ENCODE measurements around the gene PPP6R3. TPM values are rescaled to one million over a fixed set of nuclear protein-coding genes. Genes with fewer than 3 reads are reported as not detected.
"Not testable (repeated sequence)": the region's sequence is repeated elsewhere in the genome, so short reads cannot be mapped to it uniquely, and the experiment has no call there.

Gene PPP6R3
- total and polyA plus RNA-seq, 2 experiments from 2014 or later = 41.9 to 118 TPM

DNA sequence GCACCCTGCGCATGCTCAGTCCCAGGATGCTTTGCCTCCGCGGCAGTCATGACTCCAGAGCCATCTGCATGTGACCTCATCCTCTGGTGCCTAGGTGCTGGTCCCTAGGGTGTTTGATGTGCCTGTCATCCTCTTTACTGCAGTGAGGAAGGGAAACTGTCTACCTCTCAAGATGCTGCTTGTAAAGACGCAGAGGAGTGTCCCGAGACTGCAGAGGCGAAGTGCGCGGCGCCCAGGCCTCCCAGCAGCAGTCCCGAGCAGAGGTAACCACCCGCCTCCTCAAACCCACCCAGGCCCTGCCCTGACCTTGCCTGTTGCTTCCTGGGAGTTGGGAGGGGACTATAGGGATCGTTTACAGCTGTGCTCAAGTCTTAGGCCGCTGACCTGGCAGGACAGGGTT lies 149.2 kb downstream of the PPP6R3 start:
- no peak for DNase-seq (ENCODE audit: low read depth in 1 of 2, low spot score in 1 of 2)
- H3K36me3 ChIP-seq = peaks cover 52% of the 10 kb centered on the region
- H3K9me3 ChIP-seq (ENCODE audit: low read depth) = no peaks in the 10 kb centered on the region
- TF ChIP-seq, protein P1, sequence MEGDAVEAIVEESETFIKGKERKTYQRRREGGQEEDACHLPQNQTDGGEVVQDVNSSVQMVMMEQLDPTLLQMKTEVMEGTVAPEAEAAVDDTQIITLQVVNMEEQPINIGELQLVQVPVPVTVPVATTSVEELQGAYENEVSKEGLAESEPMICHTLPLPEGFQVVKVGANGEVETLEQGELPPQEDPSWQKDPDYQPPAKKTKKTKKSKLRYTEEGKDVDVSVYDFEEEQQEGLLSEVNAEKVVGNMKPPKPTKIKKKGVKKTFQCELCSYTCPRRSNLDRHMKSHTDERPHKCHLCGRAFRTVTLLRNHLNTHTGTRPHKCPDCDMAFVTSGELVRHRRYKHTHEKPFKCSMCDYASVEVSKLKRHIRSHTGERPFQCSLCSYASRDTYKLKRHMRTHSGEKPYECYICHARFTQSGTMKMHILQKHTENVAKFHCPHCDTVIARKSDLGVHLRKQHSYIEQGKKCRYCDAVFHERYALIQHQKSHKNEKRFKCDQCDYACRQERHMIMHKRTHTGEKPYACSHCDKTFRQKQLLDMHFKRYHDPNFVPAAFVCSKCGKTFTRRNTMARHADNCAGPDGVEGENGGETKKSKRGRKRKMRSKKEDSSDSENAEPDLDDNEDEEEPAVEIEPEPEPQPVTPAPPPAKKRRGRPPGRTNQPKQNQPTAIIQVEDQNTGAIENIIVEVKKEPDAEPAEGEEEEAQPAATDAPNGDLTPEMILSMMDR (IDR thresholded peaks at IDR 0.05; ENCODE audit: low read depth, low read length) = no peak
- H3K27ac ChIP-seq = peak overlapping the region; percentile 42
- H3K27me3 ChIP-seq = no peaks in the 10 kb centered on the region
- no peak overlapping the region for H3K4me3 ChIP-seq
- H3K4me1 ChIP-seq (ENCODE audit: low read depth) = peaks cover 9% of the 10 kb centered on the region

DNA sequence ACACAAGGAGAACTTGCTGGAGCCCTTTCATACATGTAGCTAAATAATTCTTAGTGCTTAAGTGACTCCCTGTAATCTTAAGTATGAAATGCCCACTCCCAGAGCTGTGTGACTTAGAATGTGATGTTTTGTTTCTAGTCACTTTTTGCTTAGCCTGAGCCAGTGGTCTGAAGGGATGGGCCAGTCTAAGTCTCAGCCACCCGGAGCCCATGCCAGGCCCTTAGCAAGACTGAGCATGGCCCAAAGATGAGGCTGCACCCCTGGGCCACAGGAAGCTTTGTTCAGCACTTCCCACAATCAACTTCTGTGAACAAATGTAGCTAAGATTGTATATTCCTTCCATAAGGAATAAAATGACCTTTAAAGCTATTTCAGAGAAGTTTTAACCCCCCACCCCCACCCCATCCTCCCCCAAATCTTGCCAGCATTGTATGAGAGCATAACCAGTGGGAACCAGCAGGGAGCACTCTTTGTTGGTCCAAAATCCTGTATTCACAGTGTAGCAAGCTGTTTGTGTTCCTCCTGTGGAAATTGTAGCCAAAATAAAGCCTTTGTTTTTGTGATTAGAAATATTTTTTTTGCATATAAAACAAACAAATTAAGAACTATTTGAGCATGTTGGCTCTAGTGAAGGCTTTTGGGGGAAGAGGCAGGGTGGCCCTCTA lies 150.0 kb downstream of the PPP6R3 start:
- H3K27ac ChIP-seq = peak overlapping the region; percentile 42
- peaks cover 44% of the 10 kb centered on the region for H3K36me3 ChIP-seq
- TF ChIP-seq, protein P1 (IDR thresholded peaks at IDR 0.05; ENCODE audit: low read depth, low read length) = peak; percentile 39
- peaks cover 9% of the 10 kb centered on the region for H3K4me1 ChIP-seq (ENCODE audit: low read depth)
- no peak overlapping the region for H3K4me3 ChIP-seq
- H3K27me3 ChIP-seq = no peaks in the 10 kb centered on the region
- DNase-seq (ENCODE audit: low read depth in 1 of 2, low spot score in 1 of 2) = peak in 1 of 2 donors; percentile 40
- H3K9me3 ChIP-seq (ENCODE audit: low read depth) = no peaks in the 10 kb centered on the region

DNA sequence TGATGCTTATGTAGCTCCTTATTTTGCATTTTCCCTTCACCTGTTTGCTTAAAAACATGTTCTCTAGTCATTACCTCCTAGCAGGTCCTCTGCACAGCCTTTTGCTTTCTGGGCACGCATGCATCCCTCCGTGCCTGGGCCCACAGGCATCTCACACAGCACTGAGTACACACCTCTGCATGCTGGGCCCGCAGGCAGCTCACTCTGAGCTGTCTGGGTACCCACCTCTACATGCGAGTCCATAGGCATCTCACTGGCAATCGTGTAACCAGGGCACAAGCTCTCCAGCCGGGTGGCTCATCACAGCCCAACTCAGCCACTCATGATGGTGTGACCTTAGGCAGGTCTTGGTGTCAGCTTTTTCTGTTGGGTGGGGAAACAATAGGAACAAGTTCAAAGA lies 155.1 kb downstream of the PPP6R3 start:
- Histone ChIP-seq H3K27me3 (no peaks in the 10 kb centered on the region), H3K4me1 (ENCODE audit: low read depth) (peaks cover 9% of the 10 kb centered on the region), H3K36me3 (peaks cover 10% of the 10 kb centered on the region), H3K9me3 (ENCODE audit: low read depth) (no peaks in the 10 kb centered on the region), H3K4me3 (no peak overlapping the region), H3K27ac (peak overlapping the region; percentile 33)
- DNase-seq (ENCODE audit: low read depth in 1 of 2, low spot score in 1 of 2) = no peak
- TF ChIP-seq, protein P1 (IDR thresholded peaks at IDR 0.05; ENCODE audit: low read depth, low read length) = no peak

DNA sequence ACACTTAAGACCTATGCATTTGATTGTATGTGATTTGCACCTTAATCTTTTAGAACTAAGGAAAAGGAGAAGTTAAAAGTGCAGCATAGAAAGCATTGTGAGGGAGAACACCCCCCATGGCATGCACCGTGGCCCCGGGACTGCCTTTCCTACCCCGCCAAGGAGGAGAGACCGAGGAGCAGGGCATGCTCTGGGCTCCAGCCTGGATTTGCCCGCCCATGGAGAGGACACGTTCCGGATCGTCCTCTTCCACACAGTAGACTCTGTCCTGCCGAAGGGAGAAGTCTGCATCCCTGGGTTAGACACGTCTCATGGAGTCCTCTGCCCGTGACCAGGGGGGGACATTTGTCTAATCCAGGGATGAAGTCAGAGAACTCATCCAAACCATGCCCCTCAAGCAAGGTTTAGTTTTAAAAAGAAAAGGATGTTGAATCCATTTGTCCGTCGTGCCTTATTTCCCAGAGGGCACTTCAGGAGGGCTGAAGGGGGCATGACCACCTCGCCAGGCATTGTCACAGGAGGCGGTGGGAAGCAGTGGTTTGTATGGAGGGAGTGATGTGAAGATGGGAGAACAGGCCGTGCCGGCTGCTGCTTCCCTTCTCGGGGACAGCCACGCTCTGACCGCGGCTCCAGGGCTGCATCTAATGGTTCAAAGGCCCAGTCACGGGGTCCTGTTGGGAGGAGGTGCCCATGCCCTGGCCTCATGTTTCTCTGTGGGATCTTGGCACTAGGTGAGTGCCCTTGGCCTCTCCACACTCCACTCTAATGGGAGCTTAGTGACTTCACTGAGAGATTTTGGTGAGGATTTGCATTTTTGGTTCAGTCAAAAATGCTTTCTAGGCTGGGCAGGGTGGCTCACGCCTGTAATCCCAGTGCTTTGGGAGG lies 157.6 kb downstream of the PPP6R3 start:
- Histone ChIP-seq H3K4me1 (ENCODE audit: low read depth) (no peaks in the 10 kb centered on the region), H3K4me3 (no peak overlapping the region), H3K36me3 (peaks cover 6% of the 10 kb centered on the region), H3K27ac (no peak overlapping the region), H3K9me3 (ENCODE audit: low read depth) (no peaks in the 10 kb centered on the region), H3K27me3 (no peaks in the 10 kb centered on the region)
- TF ChIP-seq, protein P1 (IDR thresholded peaks at IDR 0.05; ENCODE audit: low read depth, low read length) = no peak
- no peak for DNase-seq (ENCODE audit: low read depth in 1 of 2, low spot score in 1 of 2)

DNA sequence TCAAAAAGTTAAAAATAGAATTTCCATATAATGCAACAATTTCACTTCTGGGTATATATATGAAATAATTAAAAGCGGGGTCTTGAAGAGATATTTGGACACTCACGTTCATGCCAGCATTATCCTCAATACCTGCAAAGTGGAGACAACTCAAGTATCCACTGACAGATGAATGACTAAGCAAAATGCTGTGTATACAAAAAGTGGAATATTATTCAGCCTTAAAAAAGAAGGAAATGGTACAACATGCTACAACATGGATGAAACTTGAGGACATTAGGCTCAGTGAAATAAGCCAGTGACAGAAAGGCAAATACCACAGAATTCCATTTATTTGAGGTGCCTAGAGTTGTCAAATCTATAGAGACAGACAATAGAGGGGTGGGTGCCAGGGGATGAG lies 161.3 kb downstream of the PPP6R3 start:
- DNase-seq (ENCODE audit: low read depth in 1 of 2, low spot score in 1 of 2) = no peak
- no peaks in the 10 kb centered on the region for H3K9me3 ChIP-seq (ENCODE audit: low read depth)
- H3K27ac ChIP-seq = no peak overlapping the region
- no peak overlapping the region for H3K4me3 ChIP-seq
- no peaks in the 10 kb centered on the region for H3K36me3 ChIP-seq
- H3K27me3 ChIP-seq = no peaks in the 10 kb centered on the region
- TF ChIP-seq, protein P1 (IDR thresholded peaks at IDR 0.05; ENCODE audit: low read depth, low read length) = no peak
- H3K4me1 ChIP-seq (ENCODE audit: low read depth) = no peaks in the 10 kb centered on the region

DNA sequence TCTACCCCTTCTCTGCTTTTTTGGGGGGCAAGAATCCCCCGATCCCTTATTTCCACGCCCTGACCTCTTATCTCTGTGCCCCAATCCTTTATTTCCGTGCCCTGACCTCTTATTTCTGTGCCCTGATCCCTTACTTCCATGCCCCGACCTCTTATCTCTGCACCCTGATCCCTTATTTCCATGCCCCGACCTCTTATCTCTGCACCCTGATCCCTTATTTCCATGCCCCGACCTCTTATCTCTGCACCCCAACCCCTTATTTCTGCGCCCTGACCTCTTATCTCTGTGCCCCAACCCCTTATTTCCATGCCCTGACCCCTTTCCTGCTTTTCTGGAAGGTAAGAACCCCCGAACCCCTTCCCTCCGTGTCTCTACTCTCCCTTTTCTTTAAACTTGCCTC lies 163.2 kb downstream of the PPP6R3 start:
- DNase-seq (ENCODE audit: low read depth in 1 of 2, low spot score in 1 of 2); H3K27me3 ChIP-seq; H3K4me3 ChIP-seq; H3K27ac ChIP-seq; H3K9me3 ChIP-seq (ENCODE audit: low read depth); H3K36me3 ChIP-seq; H3K4me1 ChIP-seq (ENCODE audit: low read depth): not testable (repeated sequence)

DNA sequence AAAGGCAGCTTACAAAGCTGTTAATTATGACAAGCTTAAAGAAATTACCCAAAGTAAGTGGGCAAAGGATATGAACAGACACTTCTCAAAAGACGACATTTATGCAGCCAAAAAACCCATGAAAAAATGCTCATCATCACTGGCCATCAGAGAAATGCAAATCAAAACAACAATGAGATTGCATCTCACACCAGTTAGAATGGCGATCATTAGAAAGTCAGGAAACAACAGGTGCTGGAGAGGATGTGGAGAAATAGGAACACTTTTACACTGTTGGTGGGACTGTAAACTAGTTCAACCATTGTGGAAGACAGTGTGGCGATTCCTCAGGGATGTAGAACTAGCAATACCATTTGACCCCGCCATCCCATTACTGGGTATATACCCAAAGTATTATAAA lies 164.5 kb downstream of the PPP6R3 start:
- H3K4me1 ChIP-seq (ENCODE audit: low read depth); H3K36me3 ChIP-seq; H3K27ac ChIP-seq; H3K9me3 ChIP-seq (ENCODE audit: low read depth); H3K4me3 ChIP-seq; H3K27me3 ChIP-seq; DNase-seq (ENCODE audit: low read depth in 1 of 2, low spot score in 1 of 2): not testable (repeated sequence)

DNA sequence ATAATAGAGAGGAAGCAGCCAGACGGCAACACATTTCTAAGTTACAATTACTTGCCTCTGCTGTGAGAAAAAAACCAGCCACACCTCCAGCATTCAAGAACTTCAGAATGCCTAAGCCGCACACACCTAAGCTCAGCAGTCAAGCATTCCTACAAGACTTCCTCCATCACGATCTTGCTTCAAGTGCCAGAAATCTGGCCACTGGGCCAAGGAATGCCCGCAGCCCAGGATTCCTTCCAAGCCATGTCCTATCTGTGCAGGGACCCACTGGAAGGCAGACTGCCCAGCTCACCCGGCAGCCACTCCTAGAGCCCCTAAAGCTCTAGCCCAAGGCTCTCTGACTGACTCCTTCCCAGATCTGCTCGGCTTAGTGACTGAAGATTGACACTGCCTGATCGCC lies 165.7 kb downstream of the PPP6R3 start:
- H3K4me1 ChIP-seq (ENCODE audit: low read depth); H3K27ac ChIP-seq; DNase-seq (ENCODE audit: low read depth in 1 of 2, low spot score in 1 of 2); H3K9me3 ChIP-seq (ENCODE audit: low read depth); H3K4me3 ChIP-seq; H3K36me3 ChIP-seq; H3K27me3 ChIP-seq: not testable (repeated sequence)

Data from cardiac muscle cell (in vitro differentiated cells and primary cell).